Neuronal stem cell (in vitro differentiated cells): ENCODE results near the gene SEC14L3.

Experiments
- DNase-seq: peaks from one replicate; pipeline ENCODE4 v3.0.0-alpha.2; 2013; ENCODE audit warnings: low spot score
- H2AFZ ChIP-seq: one replicate; pipeline ENCODE4 v1.6.1; 2013; ENCODE audit warnings: mild to moderate bottlenecking, low read length, inconsistent platforms
- H2AK5ac ChIP-seq: 2 replicates; pipeline ENCODE4 v1.6.1; 2013; ENCODE audit warnings: low read depth, mild to moderate bottlenecking, inconsistent platforms, low read length, moderate library complexity, mixed read lengths
- H2BK120ac ChIP-seq: 2 replicates; pipeline ENCODE4 v1.6.1; 2013; ENCODE audit warnings: low read depth, mild to moderate bottlenecking, inconsistent platforms, low read length, moderate library complexity, mixed read lengths
- H2BK12ac ChIP-seq: one replicate; pipeline ENCODE4 v1.6.1; 2013; ENCODE audit warnings: low read length, inconsistent platforms
- H2BK15ac ChIP-seq: 2 replicates; pipeline ENCODE4 v1.6.1; 2013; ENCODE audit warnings: mild to moderate bottlenecking, low read length, inconsistent platforms, mixed read lengths
- H2BK5ac ChIP-seq: one replicate; pipeline ENCODE4 v1.6.1; 2013; ENCODE audit warnings: inconsistent platforms, mild to moderate bottlenecking, low read length, moderate library complexity
- H3K14ac ChIP-seq: one replicate; pipeline ENCODE4 v1.6.1; 2013; ENCODE audit warnings: low read length, inconsistent platforms
- H3K18ac ChIP-seq: 2 replicates; pipeline ENCODE4 v1.6.1; 2013; ENCODE audit warnings: low read length, inconsistent platforms
- H3K23ac ChIP-seq: 2 replicates; pipeline ENCODE4 v1.6.1; 2013; ENCODE audit warnings: low read depth, mild to moderate bottlenecking, mixed read lengths, low read length, inconsistent platforms; ENCODE audit not compliant: poor library complexity
- H3K27ac ChIP-seq: replicated peaks from 3 replicates; pipeline ENCODE4 v1.5.1; 2013; ENCODE audit warnings: low read length, inconsistent platforms
- H3K27me3 ChIP-seq, 3 experiments: 2 replicates each; pipeline ENCODE4 v1.6.1; 2013; ENCODE audit warnings: low read length in 3 of 3, mild to moderate bottlenecking in 2 of 3, inconsistent platforms in 1 of 3, low read depth in 1 of 3, mixed read lengths in 1 of 3, moderate library complexity in 1 of 3; ENCODE audit not compliant: control insufficient read depth in 3 of 3, insufficient read depth in 3 of 3
- H3K36me3 ChIP-seq, 2 donors: replicated peaks in 1 of 2; 2 replicates each; pipeline ENCODE4 v1.6.1; 2013; ENCODE audit warnings: low read length in 2 of 2; ENCODE audit not compliant: control insufficient read depth in 2 of 2, insufficient read depth in 2 of 2
- H3K4ac ChIP-seq: 2 replicates; pipeline ENCODE4 v1.6.1; 2013; ENCODE audit warnings: inconsistent platforms, mild to moderate bottlenecking, low read length, moderate library complexity
- H3K4me1 ChIP-seq, 2 donors: 1 replicate in 1 of 2; 2 replicates in 1 of 2; pipeline ENCODE4 v1.6.1; 2013; ENCODE audit warnings: low read length in 2 of 2, low read depth in 1 of 2; ENCODE audit not compliant: control insufficient read depth in 2 of 2, insufficient read depth in 1 of 2
- H3K4me2 ChIP-seq: one replicate; pipeline ENCODE4 v1.6.1; 2013; ENCODE audit warnings: mild to moderate bottlenecking, low read length, inconsistent platforms; ENCODE audit not compliant: insufficient read depth, poor library complexity, severe bottlenecking
- H3K4me3 ChIP-seq, 2 donors: 2 replicates each; pipeline ENCODE4 v1.5.1; 2013; ENCODE audit warnings: low read length in 2 of 2, mild to moderate bottlenecking in 2 of 2, inconsistent platforms in 1 of 2, moderate library complexity in 1 of 2
- H3K79me1 ChIP-seq: one replicate; pipeline ENCODE4 v1.6.1; 2013; ENCODE audit warnings: low read depth, mild to moderate bottlenecking, inconsistent platforms, low read length, moderate library complexity
- H3K9ac ChIP-seq: one replicate; pipeline ENCODE4 v1.6.1; 2013; ENCODE audit warnings: mild to moderate bottlenecking, low read depth, low read length, inconsistent platforms; ENCODE audit not compliant: poor library complexity
- H3K9me3 ChIP-seq, 2 donors: replicated peaks in 1 of 2; 2 replicates each; pipeline versions ENCODE3 to v1.6.1; 2013; ENCODE audit warnings: low read length in 2 of 2, mild to moderate bottlenecking in 2 of 2, inconsistent platforms in 1 of 2, low read depth in 1 of 2, mixed read lengths in 1 of 2, moderate library complexity in 1 of 2; ENCODE audit not compliant: control insufficient read depth in 2 of 2, insufficient read depth in 1 of 2
- H4K8ac ChIP-seq: one replicate; pipeline ENCODE4 v1.6.1; 2013; ENCODE audit warnings: low read depth, mild to moderate bottlenecking, inconsistent platforms, low read length, moderate library complexity
- H4K91ac ChIP-seq: one replicate; pipeline ENCODE4 v1.6.1; 2013; ENCODE audit warnings: low read length, low read depth, mild to moderate bottlenecking, inconsistent platforms; ENCODE audit not compliant: poor library complexity
- WGBS, 2 donors: extraction: QIAGEN DNeasy Blood & Tissue Kit; methylation state at CpG; one replicate each; pipeline ENCODE4 v1.1.7; 2013; ENCODE audit warnings: missing lambda C conversion rate in 2 of 2, mixed read lengths in 1 of 2; ENCODE audit not compliant: insufficient read length in 2 of 2, insufficient replicate concordance in 1 of 2; ENCODE audit errors: extremely low coverage in 2 of 2; 5-methylcytosine and 5-hydroxymethylcytosine counted together

SEC14L3 gene

GRCh38 chr22:30422481-30423300 is 49.1 kb downstream of the SEC14L3 start:
- H4K8ac ChIP-seq = no peak overlapping the region
- H2BK120ac ChIP-seq = no peak overlapping the region
- H3K27me3 ChIP-seq = no peaks in the 10 kb centered on the region
- H2BK12ac ChIP-seq = no peak overlapping the region
- no peak overlapping the region for H4K91ac ChIP-seq
- H3K9ac ChIP-seq = peak overlapping the region; percentile 87
- H3K14ac ChIP-seq = no peak overlapping the region
- H3K36me3 ChIP-seq = peaks cover 0 to 26% of the 10 kb centered on the region in 2 donors
- H3K23ac ChIP-seq = peak overlapping the region; percentile 50
- peak overlapping the region; percentile 95 for H3K18ac ChIP-seq
- H3K4me2 ChIP-seq = peak overlapping the region; percentile 72
- H3K4me1 ChIP-seq = peaks cover 21 to 40% of the 10 kb centered on the region in 2 donors
- peak overlapping the region; percentile 81 to 84 for H3K4me3 ChIP-seq
- peak overlapping the region; percentile 90 for H3K27ac ChIP-seq
- no CpG with 5 or more reads among the region's 18 CpGs for WGBS, 2 donors
- H2AFZ ChIP-seq = peak overlapping the region; percentile 85
- no peak overlapping the region for H3K4ac ChIP-seq
- peak overlapping the region; percentile 86 for H2AK5ac ChIP-seq
- peak; percentile 56 for DNase-seq
- peak overlapping the region; percentile 76 for H2BK5ac ChIP-seq
- peak overlapping the region; percentile 75 for H2BK15ac ChIP-seq
- H3K9me3 ChIP-seq = no peaks in the 10 kb centered on the region
- H3K79me1 ChIP-seq = peaks cover 2% of the 10 kb centered on the region

- no peak overlapping the region for H2BK15ac ChIP-seq
- DNase-seq = no peak
- no peak overlapping the region for H3K18ac ChIP-seq
Measured at GRCh38 chr22:30421695-30422480, 49.9 kb downstream of the SEC14L3 start.

GRCh38 chr22:30420347-30421125 is 51.3 kb downstream of the SEC14L3 start:
- DNase-seq = no peak
- H2BK5ac ChIP-seq = no peak overlapping the region
- no peak overlapping the region for H2BK12ac ChIP-seq
- H4K91ac ChIP-seq = no peak overlapping the region
- no peak overlapping the region for H3K23ac ChIP-seq
- no peaks in the 10 kb centered on the region for H3K9me3 ChIP-seq
- H2BK120ac ChIP-seq = no peak overlapping the region
- peaks cover 16 to 32% of the 10 kb centered on the region in 2 donors for H3K4me1 ChIP-seq
- no peak overlapping the region for H3K4ac ChIP-seq
- H2BK15ac ChIP-seq = no peak overlapping the region
- no peak overlapping the region for H3K4me3 ChIP-seq
- H2AFZ ChIP-seq = no peak overlapping the region
- no peaks in the 10 kb centered on the region for H3K79me1 ChIP-seq
- H3K18ac ChIP-seq = no peak overlapping the region
- H4K8ac ChIP-seq = no peak overlapping the region
- H2AK5ac ChIP-seq = no peak overlapping the region
- peaks cover 4 to 41% of the 10 kb centered on the region in 2 donors for H3K36me3 ChIP-seq
- no peak overlapping the region for H3K9ac ChIP-seq
- no peak overlapping the region for H3K27ac ChIP-seq
- no peaks in the 10 kb centered on the region for H3K27me3 ChIP-seq
- WGBS, 2 donors = no CpG with 5 or more reads among the region's 6 CpGs
- H3K4me2 ChIP-seq = no peak overlapping the region
- no peak overlapping the region for H3K14ac ChIP-seq

More at GRCh38 chr22:30421695-30422480, 49.9 kb downstream of the SEC14L3 start:
- no peaks in the 10 kb centered on the region for H3K27me3 ChIP-seq
- H3K14ac ChIP-seq = no peak overlapping the region
- H3K9me3 ChIP-seq = no peaks in the 10 kb centered on the region
- no peak overlapping the region for H3K4me2 ChIP-seq
- H2AK5ac ChIP-seq = no peak overlapping the region
- H3K4me1 ChIP-seq = peaks cover 21 to 40% of the 10 kb centered on the region in 2 donors
- peaks cover 2% of the 10 kb centered on the region for H3K79me1 ChIP-seq
- H3K23ac ChIP-seq = no peak overlapping the region
- WGBS, 2 donors = no CpG with 5 or more reads among the region's 8 CpGs
- H2BK5ac ChIP-seq = no peak overlapping the region
- H2AFZ ChIP-seq = no peak overlapping the region
- H3K36me3 ChIP-seq = peaks cover 0 to 27% of the 10 kb centered on the region in 2 donors
- no peak overlapping the region for H2BK120ac ChIP-seq
- peak overlapping the region in 1 of 2 donors; percentile 84 for H3K4me3 ChIP-seq
- H3K4ac ChIP-seq = no peak overlapping the region
- no peak overlapping the region for H3K9ac ChIP-seq
- no peak overlapping the region for H3K27ac ChIP-seq
- H4K8ac ChIP-seq = no peak overlapping the region
- no peak overlapping the region for H4K91ac ChIP-seq
- no peak overlapping the region for H2BK12ac ChIP-seq
